Putamen (tissue), 1 donor: ENCODE results near the gene FAM47E.
"Not testable (repeated sequence)": the region's sequence is repeated elsewhere in the genome, so short reads cannot be mapped to it uniquely, and the experiment has no call there.

Experiments used
- DNase-seq: peaks from one replicate; pipeline ENCODE4 v3.0.0-alpha.2; 2016; ENCODE audit warnings: low spot score

Gene FAM47E

DNA sequence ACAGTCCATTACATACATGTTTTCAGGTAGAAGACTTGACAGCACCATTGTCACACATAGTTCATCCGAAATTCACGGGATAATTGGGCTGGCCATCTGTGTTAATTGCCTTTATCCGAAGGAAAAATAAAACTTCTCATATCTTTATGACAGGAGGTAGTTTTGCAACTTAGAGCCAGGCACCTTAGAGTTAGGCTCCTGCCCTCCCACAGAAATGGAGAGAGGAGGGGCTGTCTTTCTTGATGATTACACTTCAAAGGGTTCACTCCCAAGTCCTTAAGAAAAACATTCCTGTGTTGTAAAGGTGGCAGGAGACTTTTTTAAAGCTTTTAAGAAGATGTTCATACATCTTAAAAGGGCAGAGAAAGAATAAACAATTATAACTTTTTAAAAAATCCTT is 27.4 kb upstream of the FAM47E start:
- DNase-seq: no peak

DNA sequence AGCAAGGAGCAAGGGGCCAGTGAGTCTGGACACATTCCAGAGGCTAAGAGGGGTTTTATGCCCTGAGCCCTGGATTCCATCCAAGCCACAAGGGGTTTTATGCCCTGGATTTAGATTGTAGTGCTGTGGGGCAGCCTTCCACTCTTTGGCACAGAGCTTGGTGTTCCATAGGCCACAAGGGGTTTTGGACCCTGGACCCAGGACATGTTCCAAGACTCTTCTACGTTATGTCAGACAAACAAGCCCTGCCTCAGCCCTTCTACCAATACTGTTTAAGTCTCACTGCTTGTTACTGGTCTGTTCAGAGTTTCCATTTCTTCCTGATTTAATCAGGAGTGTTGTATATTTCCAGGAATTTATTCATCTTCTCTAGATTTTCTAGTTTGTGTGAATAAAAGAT is 25.1 kb upstream of the FAM47E start:
- no peak for DNase-seq

DNA sequence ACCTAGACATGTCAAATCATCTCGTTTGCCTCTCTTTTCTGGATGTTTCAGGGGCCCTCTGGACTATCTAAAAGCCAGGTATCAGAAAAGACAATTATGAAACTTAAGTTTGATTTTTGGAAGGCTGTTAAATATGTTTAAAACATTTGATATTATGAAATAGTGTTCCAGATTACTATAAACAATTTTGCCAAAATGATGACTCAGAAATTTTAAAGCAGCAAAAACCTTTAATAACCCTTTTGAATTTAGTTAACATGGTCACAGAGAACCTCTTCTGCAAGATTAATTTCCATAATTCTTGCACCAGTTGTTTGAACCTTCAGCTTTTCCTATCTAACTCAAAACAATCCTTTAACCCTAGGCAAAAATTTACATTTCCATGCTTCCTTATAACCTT is 18.8 kb upstream of the FAM47E start:
- DNase-seq: no peak

DNA sequence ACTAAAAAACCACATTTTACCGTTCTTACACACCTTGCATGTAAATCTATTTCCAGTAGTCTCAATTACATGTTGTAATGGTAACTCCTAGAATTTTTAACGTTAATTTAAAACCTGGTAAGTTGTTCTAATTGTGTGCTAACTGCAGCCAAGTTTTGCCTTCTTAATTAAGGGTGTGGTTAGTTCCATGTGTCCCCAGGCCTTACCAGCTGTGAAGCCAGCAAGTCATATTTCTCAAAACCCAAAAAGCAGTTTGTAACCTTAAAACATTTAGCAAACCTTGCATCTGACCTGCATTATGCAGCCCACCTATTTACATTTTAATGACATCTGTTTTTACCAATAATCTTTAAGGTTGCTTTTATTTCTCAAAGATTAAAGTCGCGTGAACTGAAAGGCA is 18.4 kb upstream of the FAM47E start:
- no peak for DNase-seq

DNA sequence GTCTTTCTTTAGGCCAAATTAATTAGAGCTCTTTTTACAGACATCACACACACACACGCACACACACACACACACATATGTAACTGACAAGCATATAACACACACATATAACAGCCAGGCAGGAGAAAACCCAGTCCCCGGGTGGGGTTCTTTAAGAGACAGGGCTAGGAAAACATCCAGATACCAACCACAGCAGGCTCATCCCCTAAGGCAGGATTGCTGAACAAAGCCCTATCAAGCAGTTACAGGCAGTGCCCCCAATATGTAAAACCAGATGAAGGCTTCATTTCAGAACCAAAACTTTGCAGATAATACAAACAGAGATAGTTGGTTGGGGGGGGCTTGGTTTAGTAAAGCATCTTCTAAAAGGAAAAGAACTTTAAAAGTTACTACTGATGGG is 18.0 kb upstream of the FAM47E start:
- DNase-seq: no peak

DNA sequence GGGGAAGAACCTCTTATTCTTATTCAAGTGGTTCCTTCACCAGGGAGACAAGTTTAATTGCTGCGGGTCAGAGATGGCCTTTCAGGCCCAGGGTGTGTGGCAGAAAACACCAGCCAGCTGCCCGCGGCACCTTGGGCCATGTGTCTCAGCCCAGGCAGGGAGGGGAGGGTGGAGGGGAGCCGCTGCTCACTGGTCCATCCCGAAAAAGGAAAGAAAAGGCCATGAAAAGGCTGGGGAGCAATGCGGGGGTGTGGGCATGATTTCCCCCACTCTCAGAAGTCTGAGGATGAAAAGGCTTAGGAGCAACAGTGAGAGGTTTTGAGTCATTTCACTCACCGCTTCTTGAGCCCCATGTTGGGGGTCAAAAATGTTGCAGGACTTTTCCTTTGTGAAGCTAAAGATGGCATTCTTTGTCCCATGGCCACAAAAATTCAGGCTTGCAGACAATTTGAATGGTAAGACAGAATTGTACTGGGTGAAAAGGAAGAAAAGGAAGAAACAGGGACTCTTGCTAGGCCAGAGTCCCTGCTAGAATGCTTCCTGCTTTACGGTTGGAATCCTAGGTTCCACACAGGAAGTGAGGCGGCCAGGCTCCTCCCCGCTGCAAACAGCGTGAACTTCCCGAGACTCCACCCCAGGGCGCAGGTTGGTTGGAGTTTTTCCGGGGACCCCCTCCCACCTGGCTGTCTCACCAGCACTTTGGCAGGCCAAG is 17.4 kb upstream of the FAM47E start:
- no peak for DNase-seq

DNA sequence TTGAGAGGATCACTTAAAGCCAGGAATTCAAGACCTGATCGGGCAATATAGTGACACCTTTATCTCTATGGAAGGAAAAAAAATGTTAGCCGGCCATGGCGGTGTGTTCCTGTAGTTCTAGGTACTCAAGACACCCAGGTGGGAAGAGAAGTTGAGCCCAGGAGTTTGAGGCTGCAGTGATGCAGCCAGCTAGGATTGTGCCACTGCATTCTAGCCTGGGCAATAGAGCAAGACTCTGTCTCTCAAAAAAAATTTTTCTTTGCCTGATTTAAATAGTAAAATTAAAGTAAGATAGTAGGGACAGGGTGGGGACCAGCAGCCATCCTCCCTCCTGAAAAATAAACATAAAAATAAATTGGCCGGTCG is 16.9 kb upstream of the FAM47E start:
- no peak for DNase-seq

DNA sequence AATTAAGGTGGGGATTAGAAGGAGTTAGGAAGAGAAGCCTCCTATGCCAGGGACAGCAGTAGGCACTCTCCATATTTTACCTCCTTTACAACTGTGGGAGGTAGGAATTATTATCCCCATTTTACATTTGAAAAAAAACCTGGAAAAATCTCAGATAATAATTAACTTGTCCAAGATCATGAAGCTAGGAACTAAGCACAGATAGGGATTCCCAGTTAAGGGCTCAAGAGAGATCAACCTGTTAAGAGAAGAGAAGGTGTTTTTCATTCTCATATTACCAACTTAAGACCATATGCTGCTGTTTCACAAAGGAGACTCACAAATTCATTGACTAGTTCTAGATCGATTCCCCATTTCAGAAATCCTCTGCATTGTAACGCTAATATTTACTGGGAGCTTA is 16.1 kb upstream of the FAM47E start:
- no peak for DNase-seq

DNA sequence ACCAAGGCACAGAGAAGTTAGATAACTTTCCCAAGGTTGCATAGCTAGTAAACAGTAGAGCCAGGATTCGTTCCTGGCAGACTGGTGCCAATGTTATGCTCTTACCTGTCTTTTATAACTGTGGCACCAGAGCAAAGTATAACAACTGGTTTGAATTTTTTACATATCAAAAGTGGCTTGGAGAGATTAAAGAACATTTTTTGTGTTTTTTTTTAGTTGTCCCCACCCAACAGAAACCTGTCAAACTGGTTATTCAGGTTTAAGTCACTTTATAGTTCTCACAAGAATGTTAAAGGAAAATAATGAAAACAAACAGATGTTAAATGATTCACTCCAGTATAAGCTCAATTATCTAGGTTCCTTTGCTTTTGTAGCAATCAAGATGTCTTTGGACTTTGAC is 15.6 kb upstream of the FAM47E start:
- no peak for DNase-seq

DNA sequence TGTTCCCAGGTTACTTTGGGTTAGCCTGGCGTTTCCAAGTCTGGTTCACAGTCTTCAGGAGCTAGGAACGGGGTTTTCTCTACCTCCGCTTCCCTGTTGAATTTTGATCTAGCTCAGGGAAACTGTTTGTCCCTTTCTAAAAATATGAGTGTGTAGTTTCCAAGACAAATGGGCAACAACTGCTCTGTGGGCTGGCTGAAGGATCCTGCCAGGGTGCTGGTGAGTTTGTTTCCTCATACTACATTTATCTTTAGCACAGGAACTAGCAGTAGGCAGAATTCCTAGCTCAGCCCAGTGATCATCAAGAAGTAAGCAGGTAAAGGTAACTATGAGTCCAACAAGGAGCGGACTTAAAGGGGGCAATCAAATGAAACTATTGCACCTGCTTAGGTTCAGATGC is 13.3 kb upstream of the FAM47E start:
- DNase-seq: no peak

DNA sequence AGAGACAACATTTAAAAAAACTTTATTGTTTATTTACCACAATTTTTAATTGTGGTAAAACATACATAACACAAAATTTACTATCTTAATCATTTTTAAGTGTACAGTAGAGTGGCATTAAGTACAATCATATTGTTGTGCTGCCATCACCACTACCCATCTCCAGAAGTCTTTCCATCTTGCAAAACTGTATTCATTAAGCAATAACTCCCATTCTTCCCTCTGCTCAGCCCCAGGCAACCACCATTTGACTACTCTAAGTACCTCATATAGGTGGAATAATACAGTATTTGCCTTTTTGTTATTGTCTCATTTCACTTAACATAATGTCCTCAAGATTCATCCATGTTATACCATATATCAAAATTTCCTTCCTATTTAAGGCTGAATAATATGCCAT is 12.8 kb upstream of the FAM47E start:
- no peak for DNase-seq

DNA sequence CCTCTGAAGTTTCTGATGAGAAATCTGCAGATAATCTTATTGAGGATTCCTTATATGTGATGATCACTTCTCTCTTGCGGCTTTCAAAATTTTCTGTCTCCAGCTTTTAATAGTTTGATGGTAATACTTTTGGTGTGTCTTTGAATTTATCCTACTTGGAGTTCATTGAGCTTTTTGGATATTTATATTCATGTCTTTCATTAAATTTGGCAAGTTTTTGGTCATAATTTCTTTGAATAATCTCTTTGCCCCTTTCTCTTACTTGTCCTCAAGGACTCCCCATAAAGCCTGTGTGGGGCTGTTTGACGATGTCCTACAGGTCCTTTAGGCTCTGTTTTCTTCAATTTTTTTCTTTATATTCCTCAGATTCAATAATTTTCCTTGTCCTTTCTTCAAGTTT is 11.3 kb upstream of the FAM47E start:
- DNase-seq: no peak

DNA sequence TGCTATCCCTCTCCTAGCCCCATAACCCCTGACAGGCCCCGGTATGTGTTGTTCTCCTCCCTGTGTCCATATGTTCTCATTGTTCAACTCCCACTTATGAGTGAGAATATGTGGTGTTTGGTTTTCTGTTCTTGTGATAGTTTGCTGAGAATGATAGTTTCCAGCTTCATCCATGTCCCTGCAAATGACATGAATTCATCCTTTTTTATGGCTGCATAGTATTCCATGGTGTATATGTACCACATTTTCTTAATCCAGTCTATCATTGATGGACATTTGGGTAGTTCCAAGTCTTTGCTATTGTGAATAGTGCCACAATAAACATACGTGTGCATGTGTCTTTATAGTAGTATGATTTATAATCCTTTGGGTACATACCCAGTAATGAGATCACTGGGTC is 7.6 kb upstream of the FAM47E start:
- not testable (repeated sequence) for DNase-seq

DNA sequence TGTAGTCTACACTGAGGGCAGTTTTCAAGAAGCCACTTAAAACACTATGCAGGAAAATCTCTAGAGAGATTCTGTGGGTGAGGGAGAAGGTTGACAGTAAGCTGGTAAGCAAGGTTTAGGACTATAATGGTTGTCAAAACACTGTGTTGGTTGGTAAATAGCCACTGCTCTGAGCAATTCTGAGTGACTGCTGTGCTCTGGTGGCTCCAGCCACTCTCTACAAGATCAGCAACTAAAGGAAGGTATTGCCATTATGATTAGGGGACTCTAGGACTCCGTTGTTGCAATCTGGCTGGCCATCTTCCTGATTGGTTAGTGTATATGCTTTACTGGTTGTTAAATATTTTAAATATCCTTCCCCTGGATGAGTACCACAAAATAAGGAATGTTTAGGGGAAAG is 5.5 kb upstream of the FAM47E start:
- no peak for DNase-seq

DNA sequence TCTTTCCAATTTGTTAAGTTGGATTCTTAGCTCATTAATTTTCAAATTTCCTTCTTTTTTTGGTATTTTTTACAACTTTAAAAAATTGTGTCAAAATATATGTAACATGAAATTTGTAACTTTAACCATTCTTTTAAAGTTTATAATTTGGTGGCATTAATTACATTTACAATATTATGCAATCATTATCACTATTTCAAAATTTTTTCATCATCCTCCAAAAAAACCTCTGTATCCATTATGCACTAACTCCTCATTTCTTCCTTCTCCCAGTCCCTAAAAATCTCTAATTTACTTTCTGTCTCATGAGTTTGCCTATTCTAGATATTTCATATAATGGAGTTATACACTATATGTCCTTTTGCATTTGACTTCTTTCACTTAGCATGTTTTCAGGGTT is 4.7 kb upstream of the FAM47E start:
- DNase-seq: no peak

DNA sequence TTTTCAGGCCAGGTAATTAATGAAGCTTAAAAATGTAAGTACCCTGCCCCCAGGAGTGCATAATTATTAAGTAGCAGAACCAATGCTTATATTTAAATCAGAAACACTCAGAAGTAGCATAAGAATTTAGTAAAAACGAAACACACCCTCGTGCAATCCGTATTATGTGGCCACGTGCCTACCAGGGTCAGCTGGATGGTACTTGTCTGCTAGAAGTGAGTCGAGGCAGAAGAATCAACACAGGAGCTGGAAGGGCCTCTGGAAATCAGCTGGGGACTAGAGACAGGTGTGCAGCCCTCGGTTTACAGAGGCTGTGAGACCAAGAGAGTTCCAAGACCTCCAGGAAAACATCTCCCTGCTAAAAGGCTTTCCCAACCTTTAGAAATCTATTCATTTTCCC is 559 bp upstream of the FAM47E start:
- no peak for DNase-seq

DNA sequence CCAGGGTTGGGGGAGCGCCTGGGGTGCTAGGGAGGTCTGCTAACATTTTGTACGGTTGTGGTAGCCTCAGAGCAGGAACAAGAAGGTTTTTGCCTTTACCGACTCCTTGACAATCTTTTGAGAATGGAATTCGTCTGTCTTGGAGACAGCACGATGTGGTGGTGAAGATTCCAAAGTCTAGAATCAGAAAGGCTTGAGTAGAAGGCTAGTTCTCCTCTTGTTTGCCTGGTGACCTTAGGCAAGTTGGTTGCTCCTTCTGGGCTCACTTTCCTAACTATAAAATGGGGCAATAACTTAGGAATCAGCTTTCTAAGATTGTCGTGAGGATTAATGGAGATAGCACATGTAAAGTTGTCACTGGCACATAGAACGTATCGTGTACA is 741 bp downstream of the FAM47E start:
- no peak for DNase-seq

DNA sequence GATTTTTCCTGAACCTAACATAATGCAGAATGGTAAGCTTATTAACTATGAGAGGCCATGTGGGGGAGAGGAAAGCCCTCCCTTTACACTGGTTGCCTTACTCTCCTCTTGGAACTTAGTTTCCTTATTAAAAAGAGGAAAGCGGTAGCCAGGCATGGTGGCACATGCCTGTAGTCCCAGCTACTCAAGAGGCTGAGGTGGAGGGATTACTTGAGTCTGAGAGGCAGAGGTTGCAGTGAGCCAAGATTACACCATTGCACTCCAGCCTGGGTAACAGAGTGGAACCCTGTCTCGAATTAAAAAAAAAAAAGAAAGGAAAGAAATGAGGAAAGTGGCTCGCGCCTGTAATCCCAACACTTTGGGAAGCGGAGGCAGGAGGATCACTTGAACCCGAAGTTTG is 2.0 kb downstream of the FAM47E start:
- DNase-seq: no peak

DNA sequence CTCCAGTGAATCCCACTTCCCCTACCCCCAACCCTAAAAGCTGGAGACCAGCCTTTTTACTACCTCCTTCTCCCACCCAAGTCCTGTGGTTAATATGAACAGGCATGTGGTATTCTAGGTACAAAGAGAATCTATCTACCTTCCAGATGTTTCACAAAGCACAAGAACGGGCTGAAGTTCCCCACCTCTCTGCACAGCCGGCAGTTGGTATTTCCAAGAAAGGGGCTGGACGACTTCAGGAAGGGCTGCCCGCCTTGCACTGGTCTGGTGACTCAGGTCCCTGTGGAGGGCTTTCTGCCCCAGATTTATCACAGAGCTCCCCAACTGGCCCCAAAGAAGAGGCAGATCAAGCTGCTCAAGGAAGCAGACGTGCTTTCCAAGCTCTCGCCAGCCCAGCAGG is 4.5 kb downstream of the FAM47E start:
- no peak for DNase-seq

DNA sequence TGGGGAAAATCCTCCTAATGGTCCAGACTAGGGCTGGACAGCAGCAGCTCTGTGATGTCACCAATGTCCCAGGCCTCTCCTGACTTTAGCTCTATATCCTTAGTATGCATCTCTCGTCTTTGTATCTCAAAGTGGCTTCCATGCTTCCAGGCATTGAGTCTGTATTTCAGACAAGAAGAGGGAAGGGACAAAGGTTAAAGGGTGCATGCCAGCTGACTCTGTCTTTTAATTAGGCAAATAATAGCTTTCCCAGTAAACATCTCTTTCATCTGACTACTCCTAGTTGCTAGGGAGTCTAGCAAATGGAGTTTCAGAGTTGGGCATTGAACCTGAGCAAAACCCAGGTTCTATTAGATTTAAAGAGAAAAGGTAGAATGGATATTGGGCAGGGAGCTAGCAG is 5.4 kb downstream of the FAM47E start:
- no peak for DNase-seq

DNA sequence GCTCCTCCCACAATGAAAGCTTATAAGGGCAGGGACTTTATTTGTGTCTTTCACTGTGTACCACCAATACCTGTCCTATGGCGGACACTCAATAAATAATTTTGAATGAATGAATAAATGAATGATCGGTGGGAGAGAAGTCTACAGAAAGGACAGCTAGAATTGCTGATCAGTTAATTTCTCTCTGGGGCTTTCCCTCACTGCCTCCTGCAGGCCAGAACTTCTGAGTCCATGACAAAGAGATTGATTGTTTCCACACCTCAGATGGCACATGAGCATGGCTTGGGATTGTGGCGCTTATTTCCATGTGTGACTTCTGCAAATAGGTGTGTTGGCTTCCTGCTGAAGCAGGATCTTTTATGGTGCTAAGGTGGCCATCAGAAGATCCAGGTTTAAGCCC is 6.3 kb downstream of the FAM47E start:
- no peak for DNase-seq

DNA sequence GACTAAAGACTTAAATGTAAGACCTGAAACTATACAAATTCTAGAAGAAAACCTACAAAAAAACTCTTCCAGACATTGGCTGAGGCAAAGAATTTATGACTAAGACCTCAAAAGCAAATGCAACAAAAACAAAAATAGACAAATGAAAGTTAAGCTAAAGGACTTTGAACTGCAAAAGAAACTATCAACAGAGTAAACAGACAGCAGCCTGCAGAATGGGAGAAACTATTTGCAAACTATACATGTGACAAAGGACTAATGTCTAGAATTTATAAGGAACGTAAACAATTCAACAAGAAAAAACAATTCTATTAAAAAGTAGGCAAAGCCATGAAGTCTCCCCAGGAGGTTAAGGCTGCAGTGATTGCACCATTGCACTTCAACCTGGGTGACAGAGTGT is 9.1 kb downstream of the FAM47E start:
- no peak for DNase-seq

DNA sequence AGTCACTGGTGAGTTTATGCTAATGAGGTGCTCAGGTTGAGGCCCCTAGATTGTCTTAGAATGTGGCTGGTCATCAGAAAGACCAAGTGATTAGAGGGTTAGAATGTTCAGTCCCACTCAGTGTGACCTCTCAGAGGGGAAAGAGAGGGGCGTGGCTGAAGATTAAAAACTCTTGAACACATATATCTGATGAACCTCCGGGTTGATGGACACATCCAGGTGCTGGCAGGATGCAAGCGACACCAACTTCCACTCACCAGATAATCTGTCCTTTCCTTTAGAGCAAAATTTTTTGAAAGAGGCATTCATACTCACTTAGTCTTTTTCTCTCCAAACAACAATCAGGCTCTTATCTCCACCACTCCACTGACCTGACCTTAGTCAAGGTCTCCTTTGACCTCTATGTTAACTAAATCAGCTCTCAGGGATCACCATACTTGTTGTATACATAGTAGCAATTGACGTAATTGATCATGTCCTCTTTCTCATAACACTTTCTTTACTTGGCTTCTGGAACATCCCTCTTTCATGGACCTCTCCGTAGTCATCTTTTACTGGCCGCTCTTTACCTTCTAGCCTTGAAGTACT is 14.2 kb downstream of the FAM47E start:
- DNase-seq: no peak

DNA sequence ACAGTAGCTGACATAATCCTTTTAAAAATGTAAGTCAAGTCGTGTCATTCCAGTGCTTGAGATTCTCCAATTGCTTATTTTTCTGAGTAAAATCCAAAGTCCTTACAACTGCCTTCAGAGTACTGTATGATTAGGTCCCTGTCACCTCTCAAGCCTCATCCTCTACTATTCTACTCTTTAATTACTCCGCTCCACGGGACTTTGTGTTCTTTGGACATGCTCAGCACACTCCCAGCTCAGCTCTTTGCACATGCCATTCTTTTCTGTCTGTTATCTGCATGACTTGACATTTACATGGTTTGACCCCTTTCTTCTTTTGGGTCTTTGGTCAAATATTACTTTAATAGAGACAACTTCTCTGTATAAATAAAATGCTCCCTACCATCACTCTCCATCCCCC is 15.1 kb downstream of the FAM47E start:
- DNase-seq: no peak

DNA sequence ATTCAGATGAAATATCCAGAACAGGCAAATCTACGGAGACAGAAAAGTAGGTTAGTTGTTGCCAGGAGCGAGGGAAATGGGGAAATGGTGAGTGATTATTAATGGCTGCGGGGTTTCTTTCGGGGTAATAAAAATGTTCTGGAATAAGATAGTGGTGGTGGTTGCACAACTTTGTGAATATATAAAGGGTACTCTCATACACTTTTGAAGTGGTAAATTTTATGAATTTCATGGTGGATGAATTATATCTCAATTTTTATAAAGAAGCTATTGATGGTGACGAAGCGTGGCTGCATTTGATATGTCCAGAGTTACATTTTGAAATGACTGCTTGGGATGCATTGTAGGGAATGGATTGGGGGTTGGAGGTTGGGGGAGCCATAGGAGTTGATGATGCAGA is 16.3 kb downstream of the FAM47E start:
- no peak for DNase-seq
